Measurements from ENCODE around the gene RUNX2. TPM values are rescaled to one million over a fixed set of nuclear protein-coding genes. Genes with fewer than 3 reads are reported as not detected.

Gene RUNX2
- total and polyA plus RNA-seq, 9 of the 15 experiments (the other 6 are each of a cell fraction or from before 2014, with no cell fraction given): 0.29 to 1.00 (median 0.43) TPM

- CTCF ChIA-PET (ENCODE audit: low intra/inter-chr PET ratio): no interaction called here
- Histone ChIP-seq H3K9ac (ENCODE audit: insufficient read depth in 1 of 2, low read depth in 2 of 2, low read length in 2 of 2) (peak overlapping the region in 1 of 2 experiments; percentile 33; a peak in 1 of 4 replicates), H3K27me3 (ENCODE audit: control insufficient read depth in 2 of 2, insufficient read depth in 2 of 2, low read length in 2 of 2) (no peaks in the 10 kb centered on the region), H3K4me2 (ENCODE audit: insufficient read depth, low read length) (peak overlapping the region; percentile 26), H3K9me3 (replicated peaks; ENCODE audit: control insufficient read depth, insufficient read depth, low read depth, low read length) (no peaks in the 10 kb centered on the region), H3K27ac (ENCODE audit: extremely low read depth, low read depth, low read length) (peak overlapping the region; percentile 58), H3K9me1 (ENCODE audit: control insufficient read depth, insufficient read depth, low read length) (no peaks in the 10 kb centered on the region), H3K36me3 (ENCODE audit: control insufficient read depth, insufficient read depth, low read length) (no peaks in the 10 kb centered on the region), H3K79me2 (ENCODE audit: control insufficient read depth, insufficient read depth, low read length) (no peaks in the 10 kb centered on the region), H4K20me1 (replicated peaks; ENCODE audit: control insufficient read depth, insufficient read depth, low read length) (no peaks in the 10 kb centered on the region), H3K4me1 (replicated peaks in 1 of 2; ENCODE audit: control insufficient read depth in 2 of 2, insufficient read depth in 2 of 2, low read length in 2 of 2) (peaks cover 0 to 48% of the 10 kb centered on the region in 2 experiments; a peak in 4 of 5 replicates), H2AFZ (ENCODE audit: low read depth, low read length) (peak overlapping the region; percentile 72), H3K4me3 (no peak overlapping the region)
- in situ Hi-C loops (cut with MboI) (no loop called here), intact Hi-C loops (cut with micrococcal nuclease) (no loop called here)
- FAIRE-seq (peak; percentile 82), ATAC-seq (peak; percentile 82), DNase-seq (ENCODE audit: extremely low read depth in 1 of 4, low spot score in 3 of 4) (peak; percentile 28 to 78 (median 40))
- 18% methylated on average over 7 of the region's 7 CpGs for WGBS (ENCODE audit: insufficient coverage, low coverage, missing lambda C conversion rate)
- TSS peak; percentile 65 for BruUV-seq (replicated peaks)
- POLR2A ChIA-PET: interaction anchor here (0.8 to 2.5 kb wide), 4 partner anchors 9 to 33 kb away, joined by 3 to 10 read pairs (median 8); no protein-coding TSS in a partner anchor
- TF ChIP-seq MEF2D (tag; conservative IDR thresholded peaks at IDR 0.05; ENCODE audit: low read depth) (no peak), KHSRP (IDR thresholded peaks at IDR 0.05) (no peak), LEF1 (IDR thresholded peaks at IDR 0.05) (peak; percentile 77; the same call in 1 of the 2 replicates), HSF4 (CRISPR knock-in tag; IDR thresholded peaks at IDR 0.05; ENCODE audit: borderline replicate concordance) (no peak), TEAD1 (CRISPR knock-in tag; IDR thresholded peaks at IDR 0.05) (no peak), EP400 (IDR thresholded peaks at IDR 0.05) (peak; percentile 29), DMBX1 (CRISPR knock-in tag; IDR thresholded peaks at IDR 0.05; ENCODE audit: borderline replicate concordance) (0 out of 2 replicates have a peak, but pooled peaks have one; percentile 11), POU5F1 (IDR thresholded peaks at IDR 0.05; ENCODE audit: borderline replicate concordance, low read depth, low read length, partially characterized antibody) (no peak), TEAD4 (IDR thresholded peaks at IDR 0.05; ENCODE audit: low read length) (peak; percentile 65; the same call in 1 of the 2 replicates), TEAD4 (CRISPR knock-in tag; IDR thresholded peaks at IDR 0.05; ENCODE audit: borderline replicate concordance) (no peak), DDX20 (tag; IDR thresholded peaks at IDR 0.05; ENCODE audit: low read depth) (0 out of 2 replicates have a peak, but pooled peaks have one; percentile 12)
- TF ChIP-seq, protein P1, sequence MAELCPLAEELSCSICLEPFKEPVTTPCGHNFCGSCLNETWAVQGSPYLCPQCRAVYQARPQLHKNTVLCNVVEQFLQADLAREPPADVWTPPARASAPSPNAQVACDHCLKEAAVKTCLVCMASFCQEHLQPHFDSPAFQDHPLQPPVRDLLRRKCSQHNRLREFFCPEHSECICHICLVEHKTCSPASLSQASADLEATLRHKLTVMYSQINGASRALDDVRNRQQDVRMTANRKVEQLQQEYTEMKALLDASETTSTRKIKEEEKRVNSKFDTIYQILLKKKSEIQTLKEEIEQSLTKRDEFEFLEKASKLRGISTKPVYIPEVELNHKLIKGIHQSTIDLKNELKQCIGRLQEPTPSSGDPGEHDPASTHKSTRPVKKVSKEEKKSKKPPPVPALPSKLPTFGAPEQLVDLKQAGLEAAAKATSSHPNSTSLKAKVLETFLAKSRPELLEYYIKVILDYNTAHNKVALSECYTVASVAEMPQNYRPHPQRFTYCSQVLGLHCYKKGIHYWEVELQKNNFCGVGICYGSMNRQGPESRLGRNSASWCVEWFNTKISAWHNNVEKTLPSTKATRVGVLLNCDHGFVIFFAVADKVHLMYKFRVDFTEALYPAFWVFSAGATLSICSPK (IDR thresholded peaks at IDR 0.05; ENCODE audit: borderline replicate concordance): no peak
- TF ChIP-seq, protein P2, sequence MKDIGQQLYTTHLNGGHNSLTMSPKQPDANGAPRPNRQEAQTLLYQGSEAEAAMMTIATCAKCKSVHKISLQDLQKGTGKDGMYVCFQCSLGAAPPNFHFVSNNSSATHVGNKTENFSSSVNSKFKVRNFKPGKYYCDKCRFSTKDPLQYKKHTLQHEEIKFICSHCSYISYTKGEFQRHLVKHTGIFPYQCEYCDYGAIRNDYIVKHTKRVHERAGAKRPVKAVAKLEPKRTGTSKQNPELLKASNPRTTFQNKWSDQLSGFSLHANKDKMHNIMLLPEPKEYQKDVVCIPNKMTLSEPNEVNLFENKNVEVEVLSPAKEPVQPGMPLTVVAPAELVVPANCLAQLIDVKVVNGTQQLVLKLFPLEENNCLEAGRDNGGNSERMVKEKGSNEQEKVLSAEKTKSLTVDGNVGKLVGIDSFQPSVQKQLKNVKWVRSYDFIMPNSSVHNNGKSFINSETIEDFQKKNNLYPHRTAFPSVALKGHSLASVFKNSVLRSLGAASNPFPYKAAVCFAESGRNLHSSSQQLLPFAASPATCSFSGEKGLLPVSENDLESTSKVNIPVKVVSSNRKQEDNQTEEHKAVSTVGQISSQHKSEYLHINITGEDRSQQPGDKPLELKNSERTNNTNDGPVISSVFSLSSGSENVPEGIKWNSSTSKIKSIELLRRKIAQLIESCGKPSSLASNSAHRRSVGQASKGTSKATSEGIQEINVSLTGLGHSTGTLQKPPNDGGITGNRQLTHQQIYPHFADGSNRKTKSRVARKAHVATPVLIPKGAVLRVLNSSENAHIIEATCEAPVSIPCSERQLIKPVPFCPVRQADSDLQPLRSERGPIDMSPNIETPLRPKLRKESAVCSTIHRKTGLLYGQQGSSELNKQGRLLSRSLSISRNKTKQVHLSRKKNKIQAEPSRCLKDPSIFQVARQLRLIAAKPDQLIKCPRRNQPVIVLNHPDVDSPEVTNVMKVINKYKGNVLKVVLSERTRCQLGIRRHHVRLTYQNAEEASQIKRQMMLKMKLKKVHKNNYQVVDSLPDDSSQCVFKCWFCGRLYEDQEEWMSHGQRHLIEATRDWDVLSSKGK (CRISPR knock-in tag; IDR thresholded peaks at IDR 0.05): no peak
- TF ChIP-seq, protein P3, sequence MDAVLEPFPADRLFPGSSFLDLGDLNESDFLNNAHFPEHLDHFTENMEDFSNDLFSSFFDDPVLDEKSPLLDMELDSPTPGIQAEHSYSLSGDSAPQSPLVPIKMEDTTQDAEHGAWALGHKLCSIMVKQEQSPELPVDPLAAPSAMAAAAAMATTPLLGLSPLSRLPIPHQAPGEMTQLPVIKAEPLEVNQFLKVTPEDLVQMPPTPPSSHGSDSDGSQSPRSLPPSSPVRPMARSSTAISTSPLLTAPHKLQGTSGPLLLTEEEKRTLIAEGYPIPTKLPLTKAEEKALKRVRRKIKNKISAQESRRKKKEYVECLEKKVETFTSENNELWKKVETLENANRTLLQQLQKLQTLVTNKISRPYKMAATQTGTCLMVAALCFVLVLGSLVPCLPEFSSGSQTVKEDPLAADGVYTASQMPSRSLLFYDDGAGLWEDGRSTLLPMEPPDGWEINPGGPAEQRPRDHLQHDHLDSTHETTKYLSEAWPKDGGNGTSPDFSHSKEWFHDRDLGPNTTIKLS (IDR thresholded peaks at IDR 0.05; ENCODE audit: borderline replicate concordance, low read depth): no peak
Observed at GRCh38 chr6:45436544-45437438, 108.7 kb downstream of the RUNX2 start.

Data from K562 (cell line).